ENCODE measurements around the gene JAK1.

GRCh38 chr1:64984737-64985136 is 18.4 kb upstream of the JAK1 start:
- TF ChIP-seq EZH2 (IDR thresholded peaks at IDR 0.05; ENCODE audit: insufficient read depth, poor library complexity, severe bottlenecking) (no peak), EZH2phosphoT487 (IDR thresholded peaks at IDR 0.05; ENCODE audit: insufficient read depth, low read depth) (no peak)

Measured in GM23248 (cell line).